HCT116 (cell line): ENCODE data around the gene USP17L30. TPM values are rescaled to one million over a fixed set of nuclear protein-coding genes. Genes with fewer than 3 reads are reported as not detected.
"Not testable (repeated sequence)": the region's sequence is repeated elsewhere in the genome, so short reads cannot be mapped to it uniquely, and the experiment has no call there.

ENCODE experiments used
- ATAC-seq: fragments of 200-7000 bp; cut with Tn5 transposase; 2 replicates; pipeline ENCODE4 v1.9.1; 2020; ENCODE audit warnings: mild to moderate bottlenecking, moderate library complexity
- BruUV-seq: library from RNA; stranded (reverse); fragments of 400-500 nt; replicated peaks from 2 replicates; lab custom pipeline; 2021; lab: Mats Ljungman, UMichigan
- CTCF ChIA-PET: fragments of 300-600 bp; sonication (Branson Sonifier 250); formaldehyde crosslinking; loops from one replicate; lab custom pipeline; 2021; ENCODE audit warnings: antibody characterized with exemption; lab: Charles Lee
- POLR2A ChIA-PET: fragments of 300-600, 350-600 bp; sonication (Branson Sonifier 250); formaldehyde crosslinking; loops from one replicate; lab custom pipeline; 2021; ENCODE audit warnings: antibody characterized with exemption; lab: Charles Lee
- RAD21 ChIA-PET, 2 experiments: fragments of 300-600 bp; sonication (Branson Sonifier 250); formaldehyde crosslinking; loops; one replicate each; lab custom pipeline; 2023; ENCODE audit warnings: low total read pairs in 2 of 2; ENCODE audit not compliant: uncharacterized antibody in 2 of 2, unreplicated experiment in 2 of 2, low non-redundant PET in 1 of 2; lab: Charles Lee
- DNase-seq: peaks from one replicate; pipeline ENCODE4 v3.0.0-alpha.2; 2010; ENCODE audit warnings: low read depth, low spot score
- H2AFZ ChIP-seq: fragments of 200-600 bp; shearing (Covaris generic), sonication (generic); 2 replicates; pipeline ENCODE4 v1.6.1; 2017; ENCODE audit warnings: low read depth, mixed run types, mixed read lengths, antibody characterized with exemption, low read length; ENCODE audit not compliant: poor library complexity, severe bottlenecking
- H3K27ac ChIP-seq: 2 replicates; pipeline ENCODE4 v1.5.1; 2012; ENCODE audit warnings: low read depth, low read length
- H3K27me3 ChIP-seq: fragments of 200-600 bp; sonication (generic); 2 replicates; pipeline ENCODE4 v1.6.1; 2016; ENCODE audit warnings: mixed run types, low read length, mixed read lengths; ENCODE audit not compliant: insufficient read depth
- H3K36me3 ChIP-seq, 2 experiments: fragments of 200-500 bp in 1 of 2; fragments of 200-600 bp in 1 of 2; sonication (Bioruptor generic) in 1 of 2; sonication (generic) in 1 of 2; 2 replicates each; pipeline versions ENCODE4 v1.5.1 to v1.6.1; 2014 to 2016; ENCODE audit warnings: low read length in 2 of 2, inconsistent platforms in 1 of 2, mixed read lengths in 1 of 2, mixed run types in 1 of 2; ENCODE audit not compliant: insufficient read depth in 2 of 2, control insufficient read depth in 1 of 2
- H3K4me1 ChIP-seq, 2 experiments: fragments of 200-600 bp in 1 of 2; sonication (generic) in 1 of 2; 2 replicates each; pipeline versions ENCODE4 v1.5.1 to v1.6.1; 2012 to 2017; ENCODE audit warnings: low read length in 2 of 2, inconsistent platforms in 1 of 2, mild to moderate bottlenecking in 1 of 2, mixed read lengths in 1 of 2, mixed run types in 1 of 2, moderate library complexity in 1 of 2; ENCODE audit not compliant: insufficient read depth in 2 of 2, control insufficient read depth in 1 of 2
- H3K4me2 ChIP-seq: fragments of 200-600 bp; sonication (generic); 2 replicates; pipeline ENCODE4 v1.6.1; 2017; ENCODE audit warnings: mixed run types, low read length, mixed read lengths
- H3K4me3 ChIP-seq, 2 experiments: fragments of 200-600 bp in 1 of 2; sonication (generic) in 1 of 2; replicated peaks in 1 of 2; 2 replicates each; pipeline ENCODE4 v1.5.1; 2011 to 2016; ENCODE audit warnings: low read length in 2 of 2, control low read depth in 1 of 2, low read depth in 1 of 2, mild to moderate bottlenecking in 1 of 2, mixed read lengths in 1 of 2, mixed run types in 1 of 2
- H3K79me2 ChIP-seq: fragments of 200-600 bp; sonication (generic); 2 replicates; pipeline ENCODE4 v1.6.1; 2017; ENCODE audit warnings: mild to moderate bottlenecking, mixed run types, low read length, moderate library complexity, mixed read lengths; ENCODE audit not compliant: insufficient read depth
- H3K9ac ChIP-seq: fragments of 200-600 bp; sonication (generic); 2 replicates; pipeline ENCODE4 v1.6.1; 2016; ENCODE audit warnings: low read length, mixed read lengths
- H3K9me2 ChIP-seq: fragments of 200-600 bp; sonication (generic), shearing (Covaris generic); 2 replicates; pipeline ENCODE4 v1.6.1; 2017; ENCODE audit warnings: mixed run types, mild to moderate bottlenecking, moderate library complexity; ENCODE audit not compliant: insufficient read depth
- H3K9me3 ChIP-seq, 2 experiments: fragments of 200-500 bp in 1 of 2; fragments of 200-600 bp in 1 of 2; sonication (Bioruptor generic) in 1 of 2; sonication (generic) in 1 of 2; 2 replicates each; pipeline ENCODE4 v1.6.1; 2014 to 2017; ENCODE audit warnings: low read length in 2 of 2, mixed read lengths in 2 of 2, inconsistent platforms in 1 of 2, low read depth in 1 of 2, mild to moderate bottlenecking in 1 of 2, mixed run types in 1 of 2, moderate library complexity in 1 of 2; ENCODE audit not compliant: control insufficient read depth in 1 of 2, insufficient read depth in 1 of 2
- H4K20me1 ChIP-seq: fragments of 200-600 bp; sonication (generic), shearing (Covaris generic); 2 replicates; pipeline ENCODE4 v1.6.1; 2017; ENCODE audit warnings: mixed run types, mild to moderate bottlenecking, moderate library complexity; ENCODE audit not compliant: insufficient read depth
- intact Hi-C: fragments of 100-400 bp; cut with micrococcal nuclease; formaldehyde crosslinking; loops from 2 replicates; pipeline ENCODE4 v1.10.0; 2022
- total RNA-seq: library from RNA; stranded (reverse); gene quantifications from one replicate; pipeline ENCODE4 v1.2.1, GENCODE V29; 2021; ENCODE audit not compliant: unreplicated experiment

The USP17L30 gene
- total RNA-seq, 1 experiment from 2014 or later = not detected

GRCh38 chr4:9334358-9334757 lies 28.6 kb upstream of the USP17L30 start, which contains the start of gene USP17L26:
Gene USP17L26, plus strand, starts transcription at chr4:9334658. Its CDS starts 0 bp downstream, at chr4:9334658.
- BruUV-seq, RAD21 ChIA-PET, H3K27me3 ChIP-seq: not testable (repeated sequence)

GRCh38 chr4:9339103-9339502 lies 23.8 kb upstream of the USP17L30 start, which contains the start of gene USP17L5:
Gene USP17L5, plus strand, starts transcription at chr4:9339403. Its CDS starts 0 bp downstream, at chr4:9339403.
- intact Hi-C loops, RAD21 ChIA-PET, POLR2A ChIA-PET: not testable (repeated sequence)

More at GRCh38 chr4:9334358-9334757, 28.6 kb upstream of the USP17L30 start, which contains the start of gene USP17L26:
- ATAC-seq, H3K9me3 ChIP-seq, H3K4me2 ChIP-seq, H3K4me3 ChIP-seq, H2AFZ ChIP-seq, H3K27ac ChIP-seq, H3K79me2 ChIP-seq, DNase-seq, H3K4me1 ChIP-seq, H3K36me3 ChIP-seq, POLR2A ChIA-PET, H3K9me2 ChIP-seq, H3K9ac ChIP-seq, H4K20me1 ChIP-seq, intact Hi-C loops, CTCF ChIA-PET: not testable (repeated sequence)

GRCh38 chr4:9343848-9344247 lies 19.1 kb upstream of the USP17L30 start, which contains the start of gene USP17L27:
Gene USP17L27, plus strand, starts transcription at chr4:9344148. Its CDS starts 0 bp downstream, at chr4:9344148.
- DNase-seq, CTCF ChIA-PET, intact Hi-C loops, H3K4me2 ChIP-seq, H3K9me3 ChIP-seq, H3K27ac ChIP-seq, ATAC-seq, RAD21 ChIA-PET, H3K9ac ChIP-seq, H3K4me3 ChIP-seq, POLR2A ChIA-PET, H3K27me3 ChIP-seq, BruUV-seq, H3K79me2 ChIP-seq, H3K4me1 ChIP-seq, H2AFZ ChIP-seq, H3K36me3 ChIP-seq, H3K9me2 ChIP-seq, H4K20me1 ChIP-seq: not testable (repeated sequence)

More at GRCh38 chr4:9339103-9339502, 23.8 kb upstream of the USP17L30 start, which contains the start of gene USP17L5:
- ATAC-seq, H2AFZ ChIP-seq, DNase-seq, H3K9ac ChIP-seq, H3K4me2 ChIP-seq, H3K27me3 ChIP-seq, BruUV-seq, H3K4me1 ChIP-seq, H3K36me3 ChIP-seq, H3K9me3 ChIP-seq, H3K4me3 ChIP-seq, H3K79me2 ChIP-seq, CTCF ChIA-PET, H3K27ac ChIP-seq, H3K9me2 ChIP-seq, H4K20me1 ChIP-seq: not testable (repeated sequence)

- H4K20me1 ChIP-seq, H3K27ac ChIP-seq, H3K9me2 ChIP-seq, POLR2A ChIA-PET, ATAC-seq, CTCF ChIA-PET, DNase-seq, H3K27me3 ChIP-seq, H3K4me2 ChIP-seq, H3K4me1 ChIP-seq, H2AFZ ChIP-seq, H3K36me3 ChIP-seq, intact Hi-C loops, RAD21 ChIA-PET, H3K9ac ChIP-seq, H3K9me3 ChIP-seq, BruUV-seq, H3K79me2 ChIP-seq, H3K4me3 ChIP-seq: not testable (repeated sequence)
Measured at GRCh38 chr4:9348593-9348992, 14.3 kb upstream of the USP17L30 start, which contains the start of gene USP17L28. Gene USP17L28, plus strand, starts transcription at chr4:9348893. Its CDS starts 0 bp downstream, at chr4:9348893.
